CD4-positive, alpha-beta T cell (primary cell): Measurements from ENCODE around the gene TMUB1. TPM values are rescaled to one million over a fixed set of nuclear protein-coding genes. Genes with fewer than 3 reads are reported as not detected.

ENCODE experiments used
- ATAC-seq: fragments of 200-7000 bp; cut with Tn5 transposase; one replicate; pipeline ENCODE4 v1.10.0; 2022; ENCODE audit warnings: mild to moderate bottlenecking; ENCODE audit not compliant: poor library complexity
- CTCF ChIA-PET: fragments of 350-600 bp; sonication (Branson Sonifier 250); formaldehyde crosslinking; loops from one replicate; lab custom pipeline; 2021; ENCODE audit warnings: antibody characterized with exemption, inconsistent platforms; lab: Charles Lee
- POLR2A ChIA-PET: fragments of 350-600 bp; sonication (Branson Sonifier 250); formaldehyde crosslinking; loops from one replicate; lab custom pipeline; 2021; ENCODE audit warnings: antibody characterized with exemption, inconsistent platforms; lab: Charles Lee
- DNase-seq, 14 experiments: peaks; one replicate each; pipeline ENCODE4 v3.0.0-alpha.2; 2013 to 2020; ENCODE audit warnings: mixed read lengths in 2 of 14
- H3K27ac ChIP-seq, 2 donors: one replicate each; pipeline versions ENCODE4 v1.5.1 to v1.7.0; 2013; ENCODE audit warnings: low read length in 2 of 2, low read depth in 1 of 2, mild to moderate bottlenecking in 1 of 2
- H3K27me3 ChIP-seq, 2 experiments: 1 replicate in 1 of 2; 2 replicates in 1 of 2; pipeline versions ENCODE4 v1.6.1 to v1.7.0; 2013; ENCODE audit warnings: low read length in 2 of 2, control low read depth in 1 of 2, mild to moderate bottlenecking in 1 of 2, moderate library complexity in 1 of 2; ENCODE audit not compliant: insufficient read depth in 2 of 2, control insufficient read depth in 1 of 2
- H3K36me3 ChIP-seq: one replicate; pipeline ENCODE4 v1.6.1; 2013; ENCODE audit warnings: low read length, control low read depth; ENCODE audit not compliant: insufficient read depth
- H3K4me1 ChIP-seq: one replicate; pipeline ENCODE4 v1.6.1; 2013; ENCODE audit warnings: low read length, control low read depth; ENCODE audit not compliant: insufficient read depth
- H3K4me3 ChIP-seq: one replicate; pipeline ENCODE4 v1.5.1; 2013; ENCODE audit warnings: mild to moderate bottlenecking, low read length, moderate library complexity
- H3K9me3 ChIP-seq, 2 experiments: 1 replicate in 1 of 2; 2 replicates in 1 of 2; pipeline versions ENCODE4 v1.6.1 to v1.7.0; 2013; ENCODE audit warnings: low read length in 2 of 2, mild to moderate bottlenecking in 2 of 2, control low read depth in 1 of 2, moderate library complexity in 1 of 2; ENCODE audit not compliant: control insufficient read depth in 1 of 2, insufficient read depth in 1 of 2
- H3K27ac Mint-ChIP-seq: one replicate; pipeline ENCODE4 v1.8.0; 2020; ENCODE audit warnings: mixed read lengths
- H3K27me3 Mint-ChIP-seq: one replicate; pipeline ENCODE4 v1.8.0; 2021; ENCODE audit warnings: mixed read lengths
- H3K36me3 Mint-ChIP-seq: one replicate; pipeline ENCODE4 v1.8.0; 2021; ENCODE audit warnings: low read depth, mixed read lengths
- H3K4me1 Mint-ChIP-seq: one replicate; pipeline ENCODE4 v1.8.0; 2021; ENCODE audit warnings: low read depth, mixed read lengths
- H3K4me3 Mint-ChIP-seq: one replicate; pipeline ENCODE4 v1.8.0; 2020; ENCODE audit warnings: mild to moderate bottlenecking, mixed read lengths
- H3K9me3 Mint-ChIP-seq: one replicate; pipeline ENCODE4 v1.8.0; 2020; ENCODE audit warnings: mixed read lengths
- CTCF ChIP-seq: fragments of 200-600 bp; IDR thresholded peaks from one replicate; pipeline ENCODE4 v1.8.0; 2022; ENCODE audit warnings: antibody characterized with exemption, mild to moderate bottlenecking
- intact Hi-C, 2 experiments: fragments of 100-400 bp; cut with DNase I in 1 of 2; cut with micrococcal nuclease in 1 of 2; formaldehyde crosslinking; loops; one replicate each; pipeline versions ENCODE4 v1.15.1 to v1.9.0; 2023 to 2025; cut with DNase I, micrococcal nuclease
- total RNA-seq, 174 experiments: library from RNA in 2 of 174; stranded (reverse) in 2 of 174; gene quantifications; one replicate each; pipeline ENCODE4 v1.2.3 and lab custom pipeline; 2021 to 2026

Gene TMUB1
- total RNA-seq, 2 experiments from 2014 or later, result 44.5 to 46.6 TPM

GRCh38 chr7:151114151-151115090 is 31.1 kb upstream of the TMUB1 start:
- peaks cover 47% of the 10 kb centered on the region for H3K4me1 ChIP-seq
- H3K9me3 ChIP-seq, result no peaks in the 10 kb centered on the region
- H3K27me3 Mint-ChIP-seq, result peaks cover 22% of the 10 kb centered on the region
- no peak overlapping the region for H3K27ac ChIP-seq
- intact Hi-C loops, result loop anchor here (5.0 kb wide), 2 partner anchors 97 to 102 kb away; no protein-coding TSS in a partner anchor
- H3K4me1 Mint-ChIP-seq, result peaks cover 18% of the 10 kb centered on the region
- no peak for DNase-seq
- H3K36me3 ChIP-seq, result no peaks in the 10 kb centered on the region
- no peak for TF ChIP-seq CTCF
- CTCF ChIA-PET, result no interaction called here
- no peak for ATAC-seq
- no peak overlapping the region for H3K27ac Mint-ChIP-seq
- POLR2A ChIA-PET, result interaction anchor here (1.1 kb wide), 1 partner anchor 101 kb away, joined by 3 read pairs; no protein-coding TSS in a partner anchor
- peak overlapping the region; percentile 56 for H3K4me3 Mint-ChIP-seq
- H3K4me3 ChIP-seq, result no peak overlapping the region
- H3K27me3 ChIP-seq, result peaks cover 5 to 10% of the 10 kb centered on the region in 2 experiments
- peaks cover 17% of the 10 kb centered on the region for H3K36me3 Mint-ChIP-seq
- H3K9me3 Mint-ChIP-seq, result no peaks in the 10 kb centered on the region

DNA sequence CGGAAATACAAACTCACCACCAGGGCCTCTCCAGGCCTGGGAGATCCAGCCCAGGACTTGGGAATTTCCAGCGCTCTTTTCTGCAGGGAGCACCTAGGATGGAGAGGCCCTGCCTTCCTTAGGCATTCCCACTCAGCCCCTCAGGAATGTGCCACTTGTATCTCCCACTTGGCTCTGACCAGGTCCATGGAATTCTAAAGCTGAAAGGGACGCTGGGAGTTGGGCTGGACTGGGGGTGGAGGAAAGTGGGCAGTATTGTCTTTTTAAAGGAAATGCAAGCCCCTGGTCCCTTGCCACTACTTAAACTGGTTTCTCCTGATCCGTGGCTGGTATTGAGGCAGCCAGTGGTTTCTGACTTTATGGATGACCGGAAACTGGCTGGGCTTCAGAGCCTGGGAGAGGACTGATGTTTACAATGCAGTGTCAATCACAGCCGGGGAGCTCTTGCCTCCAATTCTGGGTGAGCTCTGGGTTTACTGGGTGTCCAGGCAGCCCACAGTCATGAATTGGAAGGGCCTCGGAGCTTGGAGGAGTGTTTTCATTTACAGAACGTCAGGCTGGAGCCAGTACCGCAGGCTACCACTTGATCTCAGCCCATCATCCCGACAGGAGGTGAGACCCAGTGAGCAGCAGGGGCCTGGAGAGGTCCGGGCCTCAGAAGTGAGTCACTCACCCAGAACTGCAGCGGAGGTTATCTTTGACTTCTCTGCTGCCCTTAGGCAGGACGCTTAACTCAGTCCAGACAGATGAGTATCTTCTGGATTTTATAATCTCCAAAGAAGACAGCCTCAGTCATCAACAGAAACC is 30.3 kb upstream of the TMUB1 start:
- ChIA-PET CTCF (no interaction called here), POLR2A (no interaction called here)
- Histone ChIP-seq H3K4me1 (peaks cover 45% of the 10 kb centered on the region), H3K4me3 (no peak overlapping the region), H3K27ac (no peak overlapping the region), H3K27me3 (peaks cover 5 to 10% of the 10 kb centered on the region in 2 experiments), H3K9me3 (no peaks in the 10 kb centered on the region), H3K36me3 (no peaks in the 10 kb centered on the region)
- DNase-seq (no peak), ATAC-seq (no peak)
- no peak for TF ChIP-seq CTCF
- H3K4me1 Mint-ChIP-seq, result peaks cover 14% of the 10 kb centered on the region
- intact Hi-C loops, result loop anchor here (5.0 kb wide), 2 partner anchors 96 to 101 kb away; no protein-coding TSS in a partner anchor
- H3K27ac Mint-ChIP-seq, result no peak overlapping the region
- H3K9me3 Mint-ChIP-seq, result no peaks in the 10 kb centered on the region
- peaks cover 22% of the 10 kb centered on the region for H3K27me3 Mint-ChIP-seq
- H3K4me3 Mint-ChIP-seq, result peak overlapping the region; percentile 56
- peaks cover 8% of the 10 kb centered on the region for H3K36me3 Mint-ChIP-seq

DNA sequence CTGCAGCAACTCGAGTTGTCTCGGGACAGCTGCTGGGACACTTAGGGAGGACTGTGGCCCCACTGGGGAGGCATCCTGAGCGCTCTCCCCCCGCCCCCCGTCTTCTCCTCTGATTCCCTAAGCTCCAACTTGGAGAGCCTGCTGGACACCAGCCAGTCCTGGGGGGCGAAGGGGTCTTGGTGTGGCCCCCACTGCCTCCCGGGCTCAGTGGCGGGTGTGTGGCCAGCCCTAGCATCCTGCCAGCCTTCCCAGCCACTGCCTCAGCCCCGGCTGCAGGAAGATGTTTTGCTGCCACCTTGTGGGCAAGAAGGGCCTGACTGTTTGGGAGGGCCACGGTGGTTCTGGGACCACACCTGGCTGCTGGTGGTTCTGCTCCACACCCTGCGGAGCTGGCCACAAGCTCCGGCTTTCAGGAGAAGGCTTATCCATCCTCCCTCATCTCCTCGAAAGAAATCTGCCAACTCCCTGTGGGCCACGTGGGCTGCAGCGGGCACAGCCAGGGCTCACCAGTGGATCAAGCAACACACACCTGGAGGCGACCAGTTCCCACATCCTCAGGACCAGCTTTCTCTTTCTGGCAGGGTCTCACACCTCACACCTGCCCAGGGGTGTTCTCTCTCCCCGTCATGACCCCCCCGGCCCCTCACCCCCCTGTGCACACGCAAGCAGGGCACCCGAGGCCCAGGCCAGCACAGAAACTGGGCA is 27.8 kb upstream of the TMUB1 start:
- Histone ChIP-seq H3K27ac (no peak overlapping the region), H3K4me3 (no peak overlapping the region), H3K9me3 (no peaks in the 10 kb centered on the region), H3K4me1 (peaks cover 20% of the 10 kb centered on the region), H3K36me3 (no peaks in the 10 kb centered on the region), H3K27me3 (peaks cover 5 to 10% of the 10 kb centered on the region in 2 experiments)
- ChIA-PET CTCF (interaction anchor here (0.7 to 2.9 kb wide), 9 partner anchors 13 to 332 kb away, joined by 3 to 9 read pairs (median 4); partner anchors contain the start of genes ABCB8, SLC4A2 and TMUB1), POLR2A (interaction anchor here (1.3 to 1.4 kb wide), 2 partner anchors 83 to 100 kb away, joined by 3 to 5 read pairs; partner anchors contain the start of gene ABCB8)
- peaks cover 22% of the 10 kb centered on the region for H3K27me3 Mint-ChIP-seq
- no peaks in the 10 kb centered on the region for H3K36me3 Mint-ChIP-seq
- H3K4me1 Mint-ChIP-seq, result peaks cover 9% of the 10 kb centered on the region
- intact Hi-C loops, result loop anchor here (1.0 to 5.0 kb wide), 8 partner anchors 22 to 332 kb away; partner anchors contain the start of gene ABCB8 (in 1 of the 2)
- peak; percentile 60 to 85 (median 72) for DNase-seq
- TF ChIP-seq CTCF, result peak; percentile 80
- no peaks in the 10 kb centered on the region for H3K9me3 Mint-ChIP-seq
- ATAC-seq, result peak; percentile 75
- no peak overlapping the region for H3K27ac Mint-ChIP-seq
- no peak overlapping the region for H3K4me3 Mint-ChIP-seq
